Fibroblast of the aortic adventitia (primary cell): ENCODE measurements around the gene MUC5AC. TPM values are rescaled to one million over a fixed set of nuclear protein-coding genes. Genes with fewer than 3 reads are reported as not detected.

Source experiments
- DNase-seq: peaks from one replicate; pipeline ENCODE4 v3.0.0-alpha.2; 2010; ENCODE audit warnings: low read depth
- H3K4me3 ChIP-seq: 2 replicates; pipeline ENCODE4 v1.5.1; 2011; ENCODE audit warnings: low read depth, mild to moderate bottlenecking, control low read depth, low read length, moderate library complexity
- total RNA-seq: library from RNA; depleted of rRNA; stranded (reverse); fragments of >200 nt; gene quantifications from 2 replicates; pipeline ENCODE4 v1.2.3, GENCODE V29; 2012; ENCODE audit warnings: low replicate concordance
- TF ChIP-seq, protein P1 (sequence below): IDR thresholded peaks from 2 replicates; pipeline ENCODE4 v1.5.1; 2011; ENCODE audit warnings: mild to moderate bottlenecking, low read length, control low read depth, inconsistent platforms; ENCODE audit not compliant: insufficient read depth

The MUC5AC gene
- total RNA-seq, 1 donor: under 0.01 TPM

- TF ChIP-seq, protein P1, sequence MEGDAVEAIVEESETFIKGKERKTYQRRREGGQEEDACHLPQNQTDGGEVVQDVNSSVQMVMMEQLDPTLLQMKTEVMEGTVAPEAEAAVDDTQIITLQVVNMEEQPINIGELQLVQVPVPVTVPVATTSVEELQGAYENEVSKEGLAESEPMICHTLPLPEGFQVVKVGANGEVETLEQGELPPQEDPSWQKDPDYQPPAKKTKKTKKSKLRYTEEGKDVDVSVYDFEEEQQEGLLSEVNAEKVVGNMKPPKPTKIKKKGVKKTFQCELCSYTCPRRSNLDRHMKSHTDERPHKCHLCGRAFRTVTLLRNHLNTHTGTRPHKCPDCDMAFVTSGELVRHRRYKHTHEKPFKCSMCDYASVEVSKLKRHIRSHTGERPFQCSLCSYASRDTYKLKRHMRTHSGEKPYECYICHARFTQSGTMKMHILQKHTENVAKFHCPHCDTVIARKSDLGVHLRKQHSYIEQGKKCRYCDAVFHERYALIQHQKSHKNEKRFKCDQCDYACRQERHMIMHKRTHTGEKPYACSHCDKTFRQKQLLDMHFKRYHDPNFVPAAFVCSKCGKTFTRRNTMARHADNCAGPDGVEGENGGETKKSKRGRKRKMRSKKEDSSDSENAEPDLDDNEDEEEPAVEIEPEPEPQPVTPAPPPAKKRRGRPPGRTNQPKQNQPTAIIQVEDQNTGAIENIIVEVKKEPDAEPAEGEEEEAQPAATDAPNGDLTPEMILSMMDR: no peak
- H3K4me3 ChIP-seq: no peak overlapping the region
- no peak for DNase-seq
Measured at GRCh38 chr11:1192741-1193325, 35.1 kb downstream of the MUC5AC start.

DNA sequence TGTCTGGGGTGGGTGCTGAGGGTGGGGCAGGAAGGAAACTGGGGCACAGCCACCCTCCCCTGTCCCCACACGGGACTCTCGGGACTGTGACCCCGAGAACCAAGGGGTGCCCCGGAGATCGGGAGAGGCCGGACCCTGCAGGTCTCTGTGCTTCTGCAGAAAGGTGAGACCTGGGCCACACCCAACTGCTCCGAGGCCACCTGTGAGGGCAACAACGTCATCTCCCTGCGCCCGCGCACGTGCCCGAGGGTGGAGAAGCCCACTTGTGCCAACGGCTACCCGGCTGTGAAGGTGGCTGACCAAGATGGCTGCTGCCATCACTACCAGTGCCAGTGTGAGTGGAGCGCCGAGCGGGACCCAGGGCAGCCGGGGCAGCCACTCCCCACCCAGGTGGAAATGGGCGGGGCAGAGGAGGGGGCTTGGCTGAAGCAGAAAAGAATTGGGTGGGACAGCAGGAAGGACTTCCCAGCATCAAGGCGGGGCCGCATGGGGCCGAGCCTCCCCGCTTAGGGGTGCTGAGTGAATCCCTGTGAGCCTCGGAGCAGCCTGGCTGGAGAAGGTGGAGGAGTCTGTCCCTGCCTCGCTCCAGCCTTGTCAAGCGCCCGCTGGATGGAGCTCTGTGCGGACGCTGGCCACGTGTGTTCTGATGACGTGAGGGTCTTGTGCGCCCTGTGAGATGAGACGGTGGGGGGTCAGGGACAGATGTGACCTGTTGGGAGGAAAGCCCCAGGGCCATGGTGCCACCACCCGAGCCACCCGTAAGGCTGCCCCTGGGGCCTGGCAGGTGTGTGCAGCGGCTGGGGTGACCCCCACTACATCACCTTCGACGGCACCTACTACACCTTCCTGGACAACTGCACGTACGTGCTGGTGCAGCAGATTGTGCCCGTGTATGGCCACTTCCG, 35.8 kb downstream of the MUC5AC start:
- H3K4me3 ChIP-seq: no peak overlapping the region
- TF ChIP-seq, protein P1: no peak
- no peak for DNase-seq

DNA sequence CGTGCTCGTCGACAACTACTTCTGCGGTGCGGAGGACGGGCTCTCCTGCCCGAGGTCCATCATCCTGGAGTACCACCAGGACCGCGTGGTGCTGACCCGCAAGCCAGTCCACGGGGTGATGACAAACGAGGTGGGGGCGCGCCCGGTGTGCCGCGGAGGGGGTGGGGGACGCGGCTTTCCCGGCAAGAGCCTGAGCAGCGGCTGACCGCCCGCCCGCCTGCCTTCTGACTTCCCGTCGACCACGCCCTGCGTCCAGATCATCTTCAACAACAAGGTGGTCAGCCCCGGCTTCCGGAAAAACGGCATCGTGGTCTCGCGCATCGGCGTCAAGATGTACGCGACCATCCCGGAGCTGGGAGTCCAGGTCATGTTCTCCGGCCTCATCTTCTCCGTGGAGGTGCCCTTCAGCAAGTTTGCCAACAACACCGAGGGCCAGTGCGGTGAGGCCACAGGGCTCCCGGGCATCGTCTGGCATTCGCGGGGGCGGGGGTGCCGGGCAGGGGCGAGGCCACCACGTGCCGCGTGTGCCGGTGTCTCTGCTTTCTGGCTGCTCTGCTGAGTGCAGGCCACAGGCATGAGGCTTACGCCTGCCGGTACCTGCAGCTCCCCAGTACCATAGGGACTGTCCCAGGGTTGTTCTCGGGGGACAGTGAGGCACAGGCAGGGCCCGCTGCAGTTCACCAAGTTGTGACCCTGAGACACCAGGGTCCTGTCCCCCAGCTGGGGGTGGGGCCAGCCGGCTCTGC, 36.7 kb downstream of the MUC5AC start:
- no peak for DNase-seq
- no peak overlapping the region for H3K4me3 ChIP-seq
- TF ChIP-seq, protein P1: no peak

DNA sequence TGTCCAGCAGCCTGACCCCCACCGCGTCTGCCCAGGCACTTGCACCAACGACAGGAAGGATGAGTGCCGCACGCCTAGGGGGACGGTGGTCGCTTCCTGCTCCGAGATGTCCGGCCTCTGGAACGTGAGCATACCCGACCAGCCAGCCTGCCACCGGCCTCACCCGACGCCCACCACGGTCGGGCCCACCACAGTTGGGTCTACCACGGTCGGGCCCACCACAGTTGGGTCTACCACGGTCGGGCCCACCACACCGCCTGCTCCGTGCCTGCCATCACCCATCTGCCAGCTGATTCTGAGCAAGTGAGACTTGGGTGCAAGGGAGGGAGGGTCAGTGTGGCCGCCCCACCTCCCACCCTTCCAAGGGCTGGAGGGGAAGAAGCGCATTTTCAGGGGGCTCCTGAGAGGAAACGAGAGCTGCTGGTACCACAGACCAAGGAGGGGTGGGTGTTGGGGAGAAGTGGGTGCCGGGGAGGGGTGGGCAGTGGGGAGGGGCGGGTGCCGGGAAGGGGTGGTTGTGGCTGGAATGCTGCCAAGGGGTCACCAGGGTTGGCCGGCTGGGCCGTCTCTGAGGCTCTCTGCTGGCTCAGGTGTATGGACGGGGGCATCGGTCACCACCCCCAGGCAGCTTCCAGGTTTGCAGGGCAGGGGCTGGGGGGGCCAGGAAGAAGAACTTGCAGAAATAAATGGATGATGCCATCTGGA, 37.4 kb downstream of the MUC5AC start:
- H3K4me3 ChIP-seq: no peak overlapping the region
- TF ChIP-seq, protein P1: no peak
- DNase-seq: no peak

DNA sequence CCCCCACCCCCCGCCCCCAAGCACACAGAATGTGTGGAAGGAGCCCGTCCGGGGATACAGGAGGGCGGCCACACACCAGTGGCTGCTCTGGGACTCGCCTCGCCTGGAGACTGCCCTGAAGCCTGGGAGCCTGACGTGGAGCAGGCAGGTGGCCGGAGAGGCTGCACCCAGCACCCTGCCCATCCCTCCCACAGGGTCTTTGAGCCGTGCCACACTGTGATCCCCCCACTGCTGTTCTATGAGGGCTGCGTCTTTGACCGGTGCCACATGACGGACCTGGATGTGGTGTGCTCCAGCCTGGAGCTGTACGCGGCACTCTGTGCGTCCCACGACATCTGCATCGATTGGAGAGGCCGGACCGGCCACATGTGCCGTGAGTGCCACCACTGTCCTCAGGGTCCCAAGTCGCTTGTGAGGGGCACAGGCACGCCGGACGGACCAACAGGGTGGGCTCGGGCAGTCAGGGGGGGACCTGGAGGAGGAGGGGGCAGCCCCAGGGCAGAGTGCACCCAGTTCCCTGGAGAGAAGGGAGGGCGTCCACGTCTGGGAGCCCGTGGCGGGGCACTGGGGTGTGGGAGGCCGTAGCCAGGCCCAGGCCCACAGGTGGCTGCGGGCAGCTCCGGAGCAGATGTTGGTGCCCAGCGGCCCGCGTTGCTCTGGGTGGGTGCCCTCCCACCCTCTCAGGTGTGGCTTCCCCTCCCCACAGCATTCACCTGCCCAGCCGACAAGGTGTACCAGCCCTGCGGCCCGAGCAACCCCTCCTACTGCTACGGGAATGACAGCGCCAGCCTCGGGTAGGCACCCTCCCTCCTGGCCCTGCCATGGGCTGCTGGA, 38.1 kb downstream of the MUC5AC start:
- H3K4me3 ChIP-seq: no peak overlapping the region
- DNase-seq: no peak
- TF ChIP-seq, protein P1: no peak
